GM06990 (cell line): ENCODE results near the gene SRCAP.
"Not testable (repeated sequence)": the region's sequence is repeated elsewhere in the genome, so short reads cannot be mapped to it uniquely, and the experiment has no call there.

Source experiments
- DNase-seq: peaks from one replicate; pipeline ENCODE4 v3.0.0-alpha.2; 2011; ENCODE audit not compliant: insufficient read length; ENCODE audit errors: extremely low read depth
- H3K27me3 ChIP-seq: replicated peaks from 2 replicates; pipeline ENCODE4 v1.6.0; 2011; ENCODE audit warnings: low read length; ENCODE audit not compliant: control insufficient read depth, insufficient read depth
- H3K36me3 ChIP-seq: 2 replicates; pipeline ENCODE4 v1.5.1; 2011; ENCODE audit warnings: low read length; ENCODE audit not compliant: control insufficient read depth, insufficient read depth
- H3K4me3 ChIP-seq: replicated peaks from 2 replicates; pipeline ENCODE4 v1.5.1; 2011; ENCODE audit warnings: low read depth, mild to moderate bottlenecking, control low read depth, low read length
- TF ChIP-seq, protein P1 (sequence below): IDR thresholded peaks from 2 replicates; pipeline ENCODE4 v1.5.1; 2011; ENCODE audit warnings: low read length, control low read depth, mild to moderate bottlenecking, inconsistent platforms; ENCODE audit not compliant: insufficient read depth, poor library complexity, severe bottlenecking

Gene SRCAP

DNA sequence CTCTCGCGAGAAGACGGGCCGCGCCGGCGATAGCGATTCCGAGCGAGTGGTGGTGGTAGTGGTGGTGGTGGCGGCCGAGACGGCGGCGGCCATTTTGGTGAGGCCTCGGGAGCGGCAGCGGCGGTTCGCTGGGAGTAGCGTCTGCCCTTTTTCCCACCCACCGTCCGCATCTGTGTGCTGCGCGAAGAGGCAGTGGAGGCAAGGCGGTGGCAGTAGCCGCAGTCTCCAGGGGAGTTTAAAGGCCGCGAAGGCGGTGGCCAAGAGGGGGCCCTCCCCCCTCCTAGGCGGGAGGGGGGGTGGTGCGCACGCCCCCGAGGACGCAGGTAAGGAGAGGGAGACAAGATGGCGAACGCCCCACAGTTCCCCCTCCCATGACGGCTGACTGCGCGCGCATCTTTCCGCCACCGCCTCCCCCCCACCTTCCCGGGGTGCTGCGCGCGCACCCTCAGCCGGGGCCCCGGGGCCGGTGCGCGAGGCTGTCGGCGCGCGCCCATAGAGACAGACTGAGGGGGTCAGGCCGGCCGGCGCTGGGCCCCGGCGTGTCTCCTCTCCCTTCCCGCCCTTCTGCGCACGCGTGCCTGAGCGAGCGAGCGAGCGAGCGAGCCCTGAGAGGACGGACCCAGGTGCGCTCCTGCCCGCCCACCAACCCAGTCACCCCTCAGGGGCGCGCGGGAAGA is 694 bp upstream of the SRCAP start:
- peaks cover 6% of the 10 kb centered on the region for H3K36me3 ChIP-seq
- peak overlapping the region; percentile 95 for H3K4me3 ChIP-seq
- DNase-seq, result peak; percentile 97
- H3K27me3 ChIP-seq, result no peaks in the 10 kb centered on the region
- TF ChIP-seq, protein P1, sequence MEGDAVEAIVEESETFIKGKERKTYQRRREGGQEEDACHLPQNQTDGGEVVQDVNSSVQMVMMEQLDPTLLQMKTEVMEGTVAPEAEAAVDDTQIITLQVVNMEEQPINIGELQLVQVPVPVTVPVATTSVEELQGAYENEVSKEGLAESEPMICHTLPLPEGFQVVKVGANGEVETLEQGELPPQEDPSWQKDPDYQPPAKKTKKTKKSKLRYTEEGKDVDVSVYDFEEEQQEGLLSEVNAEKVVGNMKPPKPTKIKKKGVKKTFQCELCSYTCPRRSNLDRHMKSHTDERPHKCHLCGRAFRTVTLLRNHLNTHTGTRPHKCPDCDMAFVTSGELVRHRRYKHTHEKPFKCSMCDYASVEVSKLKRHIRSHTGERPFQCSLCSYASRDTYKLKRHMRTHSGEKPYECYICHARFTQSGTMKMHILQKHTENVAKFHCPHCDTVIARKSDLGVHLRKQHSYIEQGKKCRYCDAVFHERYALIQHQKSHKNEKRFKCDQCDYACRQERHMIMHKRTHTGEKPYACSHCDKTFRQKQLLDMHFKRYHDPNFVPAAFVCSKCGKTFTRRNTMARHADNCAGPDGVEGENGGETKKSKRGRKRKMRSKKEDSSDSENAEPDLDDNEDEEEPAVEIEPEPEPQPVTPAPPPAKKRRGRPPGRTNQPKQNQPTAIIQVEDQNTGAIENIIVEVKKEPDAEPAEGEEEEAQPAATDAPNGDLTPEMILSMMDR, result no peak

DNA sequence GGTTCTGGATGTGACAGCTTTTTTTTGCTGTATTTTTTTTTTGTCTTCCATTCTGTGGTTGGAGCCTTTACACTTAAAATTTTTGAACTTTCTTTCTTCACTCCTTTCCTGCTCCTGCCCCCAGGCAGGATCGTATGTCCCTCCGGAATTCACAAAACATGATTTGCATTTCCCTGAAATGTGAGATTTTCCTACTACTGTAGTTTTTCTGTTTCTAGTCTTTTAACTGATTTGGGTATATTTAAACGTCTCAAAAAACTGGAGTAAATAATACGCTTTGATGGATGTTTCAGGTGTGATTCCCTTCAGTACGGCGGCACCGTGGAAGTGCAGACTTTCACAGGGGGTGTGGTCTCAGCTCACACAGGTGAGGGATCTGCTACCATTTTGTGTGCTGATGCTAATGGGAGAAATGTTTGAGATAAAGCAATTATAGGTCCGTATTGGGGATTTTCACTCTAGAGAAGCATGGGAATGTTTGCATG is 686 bp downstream of the SRCAP start:
- TF ChIP-seq, protein P1, result no peak
- no peak for DNase-seq
- H3K36me3 ChIP-seq, result peaks cover 9% of the 10 kb centered on the region
- H3K4me3 ChIP-seq, result peak overlapping the region; percentile 95
- H3K27me3 ChIP-seq, result no peaks in the 10 kb centered on the region

DNA sequence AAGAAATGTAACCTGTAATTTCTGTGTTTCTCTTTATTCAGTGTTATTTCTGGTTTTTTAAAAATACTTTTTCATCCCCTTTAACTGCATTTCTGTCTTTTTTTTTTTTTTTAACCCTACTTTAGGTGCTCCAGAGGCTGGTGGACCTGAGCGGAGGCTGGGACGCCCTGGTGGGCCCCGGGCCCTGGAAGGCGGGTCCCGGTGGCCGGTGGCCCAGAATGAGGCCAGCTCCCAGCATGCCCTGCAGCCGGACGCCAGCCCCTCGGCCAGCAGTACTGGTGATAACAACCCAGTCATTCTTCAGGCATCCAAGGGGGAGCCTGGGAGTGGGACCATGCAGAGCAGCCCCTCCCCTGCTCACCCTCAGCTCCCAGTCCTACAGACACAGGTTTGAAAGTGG is 1.5 kb downstream of the SRCAP start:
- H3K36me3 ChIP-seq, result peaks cover 12% of the 10 kb centered on the region
- no peak for DNase-seq
- H3K4me3 ChIP-seq, result no peak overlapping the region; the same call in 1 of the 2 replicates
- TF ChIP-seq, protein P1, result no peak
- no peaks in the 10 kb centered on the region for H3K27me3 ChIP-seq

DNA sequence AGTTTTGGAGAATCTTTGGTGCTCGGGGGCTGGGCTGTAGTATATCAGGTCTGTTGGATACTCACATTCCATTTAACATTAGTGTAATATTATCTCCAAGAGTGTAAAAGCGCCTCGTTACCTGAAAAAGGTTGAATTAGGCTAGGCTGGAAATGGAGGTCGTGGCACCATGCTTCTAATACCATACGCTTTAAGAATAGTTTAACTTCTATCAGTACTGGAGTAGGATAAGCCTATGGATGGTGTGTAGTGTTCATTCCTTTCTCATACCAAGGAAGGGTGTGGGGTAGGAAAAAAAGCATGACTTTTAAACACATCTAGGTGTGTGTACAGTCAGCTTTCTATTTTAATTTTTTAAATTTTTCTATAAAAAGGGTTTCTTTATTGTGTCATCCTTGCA is 2.0 kb downstream of the SRCAP start:
- H3K27me3 ChIP-seq, result no peaks in the 10 kb centered on the region
- TF ChIP-seq, protein P1, result no peak
- no peak for DNase-seq
- H3K4me3 ChIP-seq, result no peak overlapping the region
- peaks cover 12% of the 10 kb centered on the region for H3K36me3 ChIP-seq

DNA sequence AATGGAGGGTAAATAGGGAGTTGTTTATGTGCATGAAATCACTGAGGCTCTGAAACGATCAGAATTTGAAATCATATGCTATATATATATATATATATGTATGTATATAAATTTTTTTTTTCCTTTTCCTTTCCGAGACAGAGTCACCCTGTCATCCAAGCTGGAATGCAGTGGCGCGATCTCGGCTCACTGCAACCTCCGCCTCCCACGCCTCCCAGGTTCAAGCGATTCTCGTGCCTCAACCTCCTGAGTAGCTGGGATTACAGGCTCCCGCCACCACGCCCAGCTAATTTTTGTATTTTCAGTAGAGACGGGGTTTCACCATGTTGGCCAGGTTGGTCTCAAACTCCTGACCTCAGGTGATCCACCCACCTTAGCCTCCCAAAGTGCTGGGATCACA is 4.1 kb downstream of the SRCAP start:
- DNase-seq, H3K27me3 ChIP-seq, H3K4me3 ChIP-seq: not testable (repeated sequence)
- peaks cover 21% of the 10 kb centered on the region for H3K36me3 ChIP-seq

DNA sequence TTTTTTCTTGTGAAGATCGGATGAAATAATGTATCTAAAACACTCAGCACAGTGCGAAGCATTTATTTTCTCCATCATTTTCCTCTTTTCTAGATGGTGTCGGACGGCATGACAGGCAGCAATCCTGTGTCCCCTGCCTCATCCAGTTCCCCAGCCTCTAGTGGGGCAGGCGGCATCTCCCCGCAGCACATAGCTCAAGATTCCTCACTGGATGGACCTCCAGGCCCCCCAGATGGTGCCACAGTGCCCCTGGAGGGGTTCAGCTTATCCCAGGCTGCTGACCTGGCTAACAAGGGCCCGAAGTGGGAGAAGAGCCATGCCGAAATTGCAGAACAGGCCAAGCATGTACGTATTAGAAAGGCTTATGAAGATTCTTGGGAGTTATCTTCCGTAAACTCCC is 5.0 kb downstream of the SRCAP start:
- no peak overlapping the region for H3K4me3 ChIP-seq
- TF ChIP-seq, protein P1, result no peak
- DNase-seq, result no peak
- no peaks in the 10 kb centered on the region for H3K27me3 ChIP-seq
- H3K36me3 ChIP-seq, result peaks cover 25% of the 10 kb centered on the region
